GM23338 (cell line): ENCODE measurements around the gene SF3B1.

Experiments used
- EZH2 ChIP-seq: fragments of 200-600 bp; sonication (generic); IDR thresholded peaks from one replicate; pipeline ENCODE4 v1.8.0; 2017; ENCODE audit warnings: antibody characterized with exemption, mild to moderate bottlenecking, low read depth; ENCODE audit not compliant: unreplicated experiment
- JUNB ChIP-seq: IDR thresholded peaks from one replicate; pipeline ENCODE4 v1.6.1; 2016; ENCODE audit warnings: antibody characterized with exemption; ENCODE audit not compliant: unreplicated experiment
- ZNF462 ChIP-seq: fragments of 250-450 bp; sonication (Bioruptor Pico); IDR thresholded peaks from 2 replicates; pipeline ENCODE4 v1.5.0; 2020; ENCODE audit warnings: mild to moderate bottlenecking, moderate library complexity
- TF ChIP-seq, protein P1 (sequence below): IDR thresholded peaks from one replicate; pipeline ENCODE4 v1.6.1; 2018; ENCODE audit warnings: antibody characterized with exemption; ENCODE audit not compliant: unreplicated experiment

DNA sequence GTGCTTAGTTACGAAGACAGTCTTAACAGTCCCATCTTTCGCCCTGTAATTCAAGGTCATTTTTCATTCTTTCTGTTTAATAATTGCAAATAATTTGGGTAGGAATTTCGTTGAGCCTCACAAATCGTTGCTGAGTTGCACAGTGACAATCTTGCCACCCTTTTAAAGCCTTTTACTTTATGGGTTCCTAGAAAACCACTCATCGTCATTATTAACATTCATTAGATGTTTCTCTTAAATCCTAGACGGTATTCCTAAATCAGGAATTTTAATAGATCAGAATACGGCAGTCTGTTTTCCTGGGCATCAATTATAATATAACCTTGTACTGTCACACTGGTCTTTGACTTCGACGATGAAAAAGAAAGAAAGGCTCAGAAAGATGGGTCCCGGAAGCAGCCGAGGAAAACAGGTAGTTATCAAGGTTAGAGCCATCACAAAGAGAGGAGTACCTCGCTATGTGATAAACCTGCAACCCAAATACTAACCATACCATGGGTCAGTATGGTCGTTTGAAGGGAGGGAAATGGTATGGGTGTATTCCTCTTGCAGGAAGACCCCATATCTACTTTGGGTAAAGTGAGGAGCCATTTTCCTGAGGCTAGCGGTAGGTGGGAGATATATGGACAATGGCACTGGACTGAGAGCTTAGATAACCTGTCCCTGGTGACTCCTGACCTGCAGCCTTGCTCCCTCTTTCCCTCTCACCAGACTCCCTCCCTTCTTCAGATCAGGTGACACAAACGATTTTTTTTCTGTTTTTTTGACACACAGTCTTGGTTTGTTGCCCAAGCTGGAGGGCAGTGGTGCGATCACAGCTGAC is 981 bp upstream of the SF3B1 start:
- no peak for TF ChIP-seq JUNB
- no peak for TF ChIP-seq ZNF462 (CRISPR knock-in tag)
- no peak for TF ChIP-seq EZH2
- TF ChIP-seq, protein P1, sequence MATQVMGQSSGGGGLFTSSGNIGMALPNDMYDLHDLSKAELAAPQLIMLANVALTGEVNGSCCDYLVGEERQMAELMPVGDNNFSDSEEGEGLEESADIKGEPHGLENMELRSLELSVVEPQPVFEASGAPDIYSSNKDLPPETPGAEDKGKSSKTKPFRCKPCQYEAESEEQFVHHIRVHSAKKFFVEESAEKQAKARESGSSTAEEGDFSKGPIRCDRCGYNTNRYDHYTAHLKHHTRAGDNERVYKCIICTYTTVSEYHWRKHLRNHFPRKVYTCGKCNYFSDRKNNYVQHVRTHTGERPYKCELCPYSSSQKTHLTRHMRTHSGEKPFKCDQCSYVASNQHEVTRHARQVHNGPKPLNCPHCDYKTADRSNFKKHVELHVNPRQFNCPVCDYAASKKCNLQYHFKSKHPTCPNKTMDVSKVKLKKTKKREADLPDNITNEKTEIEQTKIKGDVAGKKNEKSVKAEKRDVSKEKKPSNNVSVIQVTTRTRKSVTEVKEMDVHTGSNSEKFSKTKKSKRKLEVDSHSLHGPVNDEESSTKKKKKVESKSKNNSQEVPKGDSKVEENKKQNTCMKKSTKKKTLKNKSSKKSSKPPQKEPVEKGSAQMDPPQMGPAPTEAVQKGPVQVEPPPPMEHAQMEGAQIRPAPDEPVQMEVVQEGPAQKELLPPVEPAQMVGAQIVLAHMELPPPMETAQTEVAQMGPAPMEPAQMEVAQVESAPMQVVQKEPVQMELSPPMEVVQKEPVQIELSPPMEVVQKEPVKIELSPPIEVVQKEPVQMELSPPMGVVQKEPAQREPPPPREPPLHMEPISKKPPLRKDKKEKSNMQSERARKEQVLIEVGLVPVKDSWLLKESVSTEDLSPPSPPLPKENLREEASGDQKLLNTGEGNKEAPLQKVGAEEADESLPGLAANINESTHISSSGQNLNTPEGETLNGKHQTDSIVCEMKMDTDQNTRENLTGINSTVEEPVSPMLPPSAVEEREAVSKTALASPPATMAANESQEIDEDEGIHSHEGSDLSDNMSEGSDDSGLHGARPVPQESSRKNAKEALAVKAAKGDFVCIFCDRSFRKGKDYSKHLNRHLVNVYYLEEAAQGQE: no peak
